Kidney (tissue), 14 donors: ENCODE measurements around the gene MAP3K5. TPM values are rescaled to one million over a fixed set of nuclear protein-coding genes. Genes with fewer than 3 reads are reported as not detected.

Experiments used
- DNase-seq, 5 donors: peaks; one replicate each; pipeline ENCODE4 v3.0.0-alpha.2; 2013 to 2020
- FAIRE-seq: peaks from 2 replicates; lab custom pipeline; 2012; peaks lifted over from hg19 to GRCh38; lab: Jason Lieb, UNC
- H3K27ac ChIP-seq, 2 donors: one replicate each; pipeline ENCODE4 v1.7.0; 2013; ENCODE audit warnings: low read depth in 2 of 2, low read length in 2 of 2, inconsistent platforms in 1 of 2
- H3K27me3 ChIP-seq: one replicate; pipeline ENCODE4 v1.7.1; 2013; ENCODE audit warnings: low read length, inconsistent platforms; ENCODE audit not compliant: control insufficient read depth, insufficient read depth
- H3K36me3 ChIP-seq, 3 donors: one replicate each; pipeline versions ENCODE4 v1.7.0 to v1.7.1; 2013; ENCODE audit warnings: low read length in 3 of 3, control low read depth in 1 of 3, inconsistent platforms in 1 of 3; ENCODE audit not compliant: insufficient read depth in 3 of 3, control insufficient read depth in 2 of 3
- H3K4me1 ChIP-seq, 3 donors: one replicate each; pipeline versions ENCODE4 v1.7.0 to v1.7.1; 2013; ENCODE audit warnings: low read length in 3 of 3, inconsistent platforms in 1 of 3, low read depth in 1 of 3; ENCODE audit not compliant: control insufficient read depth in 2 of 3, insufficient read depth in 2 of 3
- H3K4me3 ChIP-seq, 3 donors: one replicate each; pipeline versions ENCODE4 v1.7.0 to v1.8.1; 2013; ENCODE audit warnings: low read length in 3 of 3, control low read depth in 1 of 3, inconsistent platforms in 1 of 3
- H3K9ac ChIP-seq, 3 donors: one replicate each; pipeline versions ENCODE4 v1.7.0 to v1.7.1; 2013; ENCODE audit warnings: low read length in 3 of 3, control low read depth in 1 of 3, inconsistent platforms in 1 of 3
- H3K9me3 ChIP-seq, 3 donors: one replicate each; pipeline versions ENCODE4 v1.7.0 to v1.7.1; 2013; ENCODE audit warnings: low read length in 3 of 3, control low read depth in 1 of 3, inconsistent platforms in 1 of 3; ENCODE audit not compliant: control insufficient read depth in 2 of 3, insufficient read depth in 1 of 3
- intact Hi-C: fragments of 100-400 bp; cut with DNase I; formaldehyde crosslinking; loops from one replicate; pipeline ENCODE4 v1.11.1; 2022
- polyA plus RNA-seq: library from polyadenylated mRNA; stranded (reverse); fragments of 350-450 nt; fragmentation: Illumina TruSeq; extraction: RNeasy Lipid Tissue Mini Kit (QIAGEN cat#74804); gene quantifications from one replicate; pipeline ENCODE4 v1.2.3, GENCODE V29; 2014; ENCODE audit warnings: low read depth, low replicate concordance; ENCODE audit not compliant: insufficient read depth
- total RNA-seq: library from RNA; stranded (reverse); fragmentation: NEBNext Ultra II Directional; extraction: Animal tissue kit (Norgen Biotek cat#: 25700); gene quantifications from one replicate; pipeline ENCODE4 v1.2.1, GENCODE V29; 2021
- TF ChIP-seq, protein P1 (sequence below): IDR thresholded peaks from 3 replicates; pipeline ENCODE4 v1.5.1; 2012; ENCODE audit warnings: mild to moderate bottlenecking, moderate library complexity, borderline replicate concordance; ENCODE audit not compliant: insufficient read depth; ENCODE audit errors: extremely low read depth
- donor health status: control.
- donor health status: control.
- donor health status: control.
- donor health status: control.
- donor health status: control.
- donor health status: DM: yes; HTN: yes; CAD: no.
- donor health status: Normal renal cell carcinoma (clear cell type).

MAP3K5 gene
- total and polyA plus RNA-seq, 2 donors from 2014 or later, result 5.9 to 32.9 TPM

DNA sequence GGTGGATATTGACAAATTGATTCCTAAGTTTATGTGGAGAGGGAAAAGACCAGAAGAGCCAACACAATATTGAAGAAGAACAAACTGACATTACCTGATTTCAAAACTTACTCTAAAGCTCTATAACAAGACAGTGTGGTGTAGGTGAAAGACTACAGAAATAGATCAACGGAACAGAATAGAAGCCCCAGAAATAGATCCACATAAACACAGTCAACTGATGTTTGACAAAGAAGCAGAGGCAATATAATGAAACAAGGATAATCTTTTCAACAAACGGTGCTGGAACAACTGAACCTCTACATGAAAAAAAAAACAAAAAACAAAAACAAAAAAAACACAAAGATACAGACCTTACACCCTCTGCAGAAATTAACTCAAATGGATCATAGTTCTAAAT is 50.2 kb downstream of the MAP3K5 start:
- Histone ChIP-seq H3K9me3 (no peaks in the 10 kb centered on the region), H3K4me1 (peaks cover 0 to 23% (median 21%) of the 10 kb centered on the region in 3 donors), H3K9ac (no peak overlapping the region), H3K27ac (no peak overlapping the region), H3K4me3 (no peak overlapping the region), H3K27me3 (no peaks in the 10 kb centered on the region), H3K36me3 (no peaks in the 10 kb centered on the region)
- TF ChIP-seq, protein P1, sequence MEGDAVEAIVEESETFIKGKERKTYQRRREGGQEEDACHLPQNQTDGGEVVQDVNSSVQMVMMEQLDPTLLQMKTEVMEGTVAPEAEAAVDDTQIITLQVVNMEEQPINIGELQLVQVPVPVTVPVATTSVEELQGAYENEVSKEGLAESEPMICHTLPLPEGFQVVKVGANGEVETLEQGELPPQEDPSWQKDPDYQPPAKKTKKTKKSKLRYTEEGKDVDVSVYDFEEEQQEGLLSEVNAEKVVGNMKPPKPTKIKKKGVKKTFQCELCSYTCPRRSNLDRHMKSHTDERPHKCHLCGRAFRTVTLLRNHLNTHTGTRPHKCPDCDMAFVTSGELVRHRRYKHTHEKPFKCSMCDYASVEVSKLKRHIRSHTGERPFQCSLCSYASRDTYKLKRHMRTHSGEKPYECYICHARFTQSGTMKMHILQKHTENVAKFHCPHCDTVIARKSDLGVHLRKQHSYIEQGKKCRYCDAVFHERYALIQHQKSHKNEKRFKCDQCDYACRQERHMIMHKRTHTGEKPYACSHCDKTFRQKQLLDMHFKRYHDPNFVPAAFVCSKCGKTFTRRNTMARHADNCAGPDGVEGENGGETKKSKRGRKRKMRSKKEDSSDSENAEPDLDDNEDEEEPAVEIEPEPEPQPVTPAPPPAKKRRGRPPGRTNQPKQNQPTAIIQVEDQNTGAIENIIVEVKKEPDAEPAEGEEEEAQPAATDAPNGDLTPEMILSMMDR, result no peak
- intact Hi-C loops, result no loop called here
- DNase-seq, result no peak
- FAIRE-seq, result no peak

DNA sequence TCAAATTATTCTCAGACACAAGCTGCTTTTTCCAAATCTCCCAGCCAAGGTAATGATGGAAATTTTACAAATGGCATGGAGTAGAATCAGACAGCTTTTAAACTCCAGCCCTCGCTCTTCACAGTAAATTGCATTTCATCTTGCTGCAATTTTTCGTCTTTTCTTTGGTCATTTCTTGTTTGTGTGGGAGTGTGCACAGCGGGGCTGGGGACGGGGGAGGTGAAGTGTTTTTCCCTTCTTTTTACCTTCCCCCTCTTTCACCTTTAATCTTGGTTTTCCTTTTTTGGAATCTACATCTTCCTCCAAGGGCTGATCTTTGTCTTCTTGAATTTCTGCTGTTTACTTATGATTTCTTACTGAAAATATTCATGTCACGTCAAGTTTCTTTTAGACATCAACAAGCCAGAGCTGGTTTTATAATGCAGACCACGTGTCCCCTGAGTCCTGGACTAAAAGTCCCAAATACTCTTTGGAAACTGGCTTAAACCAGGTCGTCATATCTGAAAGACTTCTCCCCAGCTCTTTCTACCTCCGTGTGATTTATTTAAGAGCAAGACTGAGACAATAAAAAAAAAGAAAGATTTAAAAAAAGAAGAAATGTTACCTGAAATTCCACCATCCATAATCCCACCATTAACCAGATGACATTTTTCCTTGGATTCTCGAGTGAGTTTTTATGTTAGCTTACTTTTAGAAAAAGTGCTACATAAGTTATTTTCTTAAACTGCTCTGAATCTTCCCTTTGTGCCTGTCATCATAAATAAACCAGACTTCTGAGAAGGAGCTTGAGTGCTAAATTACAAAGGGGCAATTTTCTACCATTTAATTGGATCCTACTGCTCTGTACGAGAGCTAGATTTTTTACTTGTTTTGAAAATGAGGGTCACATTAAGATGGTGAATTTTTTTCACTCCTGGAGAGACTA is 52.0 kb downstream of the MAP3K5 start:
- DNase-seq (peak in 2 of 5 donors; percentile 42 to 51), FAIRE-seq (peak; percentile 82)
- H3K4me1 ChIP-seq, result peaks cover 0 to 20% (median 18%) of the 10 kb centered on the region in 3 donors
- TF ChIP-seq, protein P1, result no peak
- no peaks in the 10 kb centered on the region for H3K27me3 ChIP-seq
- H3K4me3 ChIP-seq, result peak overlapping the region in 2 of 3 donors; percentile 20 to 36
- no peaks in the 10 kb centered on the region for H3K36me3 ChIP-seq
- peak overlapping the region in 1 of 3 donors; percentile 43 for H3K9ac ChIP-seq
- intact Hi-C loops, result no loop called here
- H3K9me3 ChIP-seq, result no peaks in the 10 kb centered on the region
- peak overlapping the region; percentile 64 to 81 for H3K27ac ChIP-seq

DNA sequence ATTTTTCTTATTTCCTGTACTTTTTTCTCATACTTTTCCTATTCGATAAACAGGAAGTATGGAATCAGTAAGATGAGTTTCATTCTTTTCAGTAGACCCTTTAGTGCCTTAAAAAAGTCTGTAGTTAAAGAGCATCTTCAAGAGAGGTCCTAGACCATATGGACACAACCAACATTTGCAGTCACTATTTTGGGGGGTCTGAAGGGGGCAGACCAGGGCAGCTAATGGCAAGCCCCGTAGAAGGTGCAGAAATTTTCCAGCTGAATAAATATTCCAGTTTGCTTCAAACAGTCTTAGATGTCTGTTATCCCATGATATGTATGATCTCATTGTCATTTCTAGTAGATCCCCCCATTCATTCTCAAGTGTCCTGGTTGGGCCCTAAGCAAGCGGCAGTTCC is 52.8 kb downstream of the MAP3K5 start:
- peaks cover 0 to 19% (median 18%) of the 10 kb centered on the region in 3 donors for H3K4me1 ChIP-seq
- TF ChIP-seq, protein P1, result no peak
- H3K27me3 ChIP-seq, result no peaks in the 10 kb centered on the region
- H3K36me3 ChIP-seq, result no peaks in the 10 kb centered on the region
- H3K4me3 ChIP-seq, result no peak overlapping the region
- H3K27ac ChIP-seq, result peak overlapping the region; percentile 64 to 81
- peak overlapping the region in 1 of 3 donors; percentile 43 for H3K9ac ChIP-seq
- no peaks in the 10 kb centered on the region for H3K9me3 ChIP-seq
- DNase-seq (no peak), FAIRE-seq (no peak)
- intact Hi-C loops, result no loop called here
